Inferior parietal cortex (tissue), 1 donor: Measurements from ENCODE around the gene CSNK1G2.

ENCODE experiments used
- DNase-seq: peaks from one replicate; pipeline ENCODE4 v3.0.0-alpha.2; 2016; ENCODE audit errors: extremely low spot score

The CSNK1G2 gene

GRCh38 chr19:2018752-2019151 is 77.8 kb downstream of the CSNK1G2 start:
- DNase-seq = no peak

GRCh38 chr19:2021453-2022140 is 80.6 kb downstream of the CSNK1G2 start:
- no peak for DNase-seq

GRCh38 chr19:2022289-2022688 is 81.3 kb downstream of the CSNK1G2 start:
- no peak for DNase-seq

- no peak for DNase-seq
These were observed 85.8 kb downstream of the CSNK1G2 start for GRCh38 chr19:2026770-2027169.

GRCh38 chr19:2027361-2027760 is 86.4 kb downstream of the CSNK1G2 start:
- DNase-seq = no peak
